Rectal smooth muscle tissue (tissue), 1 donor: ENCODE results near the gene OR4C45.
"Not testable (repeated sequence)": the region's sequence is repeated elsewhere in the genome, so short reads cannot be mapped to it uniquely, and the experiment has no call there.

Source experiments
- H3K27ac ChIP-seq: one replicate; pipeline ENCODE4 v1.7.0; 2013; ENCODE audit warnings: low read depth, low read length, inconsistent platforms
- H3K27me3 ChIP-seq: one replicate; pipeline ENCODE4 v1.7.0; 2013; ENCODE audit warnings: low read length; ENCODE audit not compliant: control insufficient read depth, insufficient read depth
- H3K36me3 ChIP-seq: one replicate; pipeline ENCODE4 v1.7.0; 2013; ENCODE audit warnings: low read length; ENCODE audit not compliant: control insufficient read depth, insufficient read depth
- H3K4me1 ChIP-seq: one replicate; pipeline ENCODE4 v1.7.0; 2013; ENCODE audit warnings: low read length; ENCODE audit not compliant: control insufficient read depth, insufficient read depth
- H3K4me3 ChIP-seq: one replicate; pipeline ENCODE4 v1.7.0; 2013; ENCODE audit warnings: low read length
- H3K9ac ChIP-seq: one replicate; pipeline ENCODE4 v1.7.0; 2013; ENCODE audit warnings: low read length

The OR4C45 gene

DNA sequence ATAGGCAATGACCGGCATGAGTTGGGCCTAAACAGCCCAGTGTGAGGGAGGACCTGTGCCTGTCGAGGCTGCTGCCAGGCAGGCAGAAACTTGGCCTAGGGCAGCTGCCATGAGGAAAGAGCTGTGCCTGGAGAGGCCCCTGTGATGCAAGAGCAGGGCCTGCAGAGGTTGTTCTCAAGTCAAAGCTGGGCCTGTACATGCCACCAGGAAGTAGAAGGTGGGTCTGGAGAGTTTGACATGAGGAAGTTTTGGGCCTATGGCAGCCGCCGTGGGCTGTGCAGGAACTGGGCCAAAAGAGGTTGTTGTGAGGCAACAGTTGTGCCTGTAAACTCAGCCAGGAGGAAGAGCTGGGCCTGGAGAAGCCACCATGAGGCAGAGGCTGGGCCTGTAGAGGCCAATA is 43.2 kb downstream of the OR4C45 start:
- H3K36me3 ChIP-seq = no peaks in the 10 kb centered on the region

DNA sequence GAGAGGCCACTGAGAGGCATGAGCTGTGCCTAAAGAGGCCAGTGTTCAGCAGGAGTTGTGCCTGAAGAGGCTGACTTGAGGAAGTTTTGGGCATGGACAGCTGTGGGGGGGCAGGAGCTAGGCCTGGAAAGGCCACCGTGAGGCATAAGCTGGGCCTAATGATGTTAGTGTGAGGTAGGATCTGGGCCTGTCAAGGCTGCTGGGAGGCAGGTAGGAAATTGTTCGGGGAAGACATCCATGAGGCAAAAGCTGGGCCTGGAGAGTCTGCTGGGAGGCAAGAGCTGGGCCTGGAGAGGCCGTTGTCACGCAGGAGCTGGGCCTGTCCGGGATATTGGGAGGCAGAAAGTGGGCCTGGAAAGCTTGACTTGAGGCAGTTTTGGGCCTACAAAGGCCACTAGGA is 44.9 kb downstream of the OR4C45 start:
- Histone ChIP-seq H3K9ac (no peak overlapping the region), H3K27me3 (no peaks in the 10 kb centered on the region), H3K36me3 (no peaks in the 10 kb centered on the region), H3K4me1 (no peaks in the 10 kb centered on the region), H3K27ac (no peak overlapping the region), H3K4me3 (no peak overlapping the region)

More for the DNA sequence above, 43.2 kb downstream of the OR4C45 start:
- H3K9ac ChIP-seq = no peak overlapping the region
- no peaks in the 10 kb centered on the region for H3K27me3 ChIP-seq
- H3K27ac ChIP-seq = no peak overlapping the region
- no peaks in the 10 kb centered on the region for H3K4me1 ChIP-seq
- H3K4me3 ChIP-seq = no peak overlapping the region

DNA sequence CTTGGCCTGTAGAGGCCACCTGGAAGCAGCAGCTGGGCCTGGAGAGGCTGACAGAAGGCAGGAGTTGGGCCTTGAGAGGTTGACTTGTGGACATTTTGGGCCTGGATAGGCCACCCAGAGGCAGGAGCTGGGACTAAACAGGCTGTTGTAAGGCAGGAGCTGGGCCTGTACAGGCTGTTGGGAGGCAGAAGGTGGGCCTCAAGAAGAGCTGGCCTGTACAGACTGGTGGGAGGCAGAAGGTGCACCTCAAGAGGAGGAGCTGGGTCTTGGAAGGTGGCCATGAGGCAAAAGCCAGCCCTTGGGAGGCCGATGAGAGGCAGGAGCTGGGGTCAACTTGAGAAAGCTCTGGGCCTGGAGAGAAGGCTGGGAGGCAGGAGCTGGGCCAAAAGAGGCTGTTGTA is 45.3 kb downstream of the OR4C45 start:
- Histone ChIP-seq H3K27ac (no peak overlapping the region), H3K9ac (no peak overlapping the region), H3K4me3 (no peak overlapping the region), H3K36me3 (no peaks in the 10 kb centered on the region), H3K4me1 (no peaks in the 10 kb centered on the region), H3K27me3 (no peaks in the 10 kb centered on the region)

DNA sequence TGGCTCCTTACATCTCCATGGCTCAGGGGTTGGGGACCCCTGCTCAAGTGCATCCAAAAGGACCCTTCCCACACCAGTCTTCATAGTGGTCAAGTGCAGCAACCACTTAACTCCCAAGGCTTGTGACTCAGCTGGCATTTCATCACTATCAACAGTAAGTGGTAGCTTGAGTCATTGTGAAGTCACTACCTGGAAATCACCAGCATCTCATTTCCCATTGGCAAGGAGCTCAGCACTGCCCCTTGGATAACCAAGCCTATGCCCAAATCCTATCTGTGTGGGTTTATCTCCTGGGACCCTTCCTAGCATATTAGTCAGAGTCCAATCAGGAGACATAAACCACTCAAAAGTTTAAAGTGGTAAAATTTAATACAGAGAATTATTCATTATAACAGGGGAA is 46.3 kb downstream of the OR4C45 start:
- H3K36me3 ChIP-seq, H3K4me1 ChIP-seq, H3K27ac ChIP-seq, H3K4me3 ChIP-seq, H3K27me3 ChIP-seq, H3K9ac ChIP-seq: not testable (repeated sequence)

DNA sequence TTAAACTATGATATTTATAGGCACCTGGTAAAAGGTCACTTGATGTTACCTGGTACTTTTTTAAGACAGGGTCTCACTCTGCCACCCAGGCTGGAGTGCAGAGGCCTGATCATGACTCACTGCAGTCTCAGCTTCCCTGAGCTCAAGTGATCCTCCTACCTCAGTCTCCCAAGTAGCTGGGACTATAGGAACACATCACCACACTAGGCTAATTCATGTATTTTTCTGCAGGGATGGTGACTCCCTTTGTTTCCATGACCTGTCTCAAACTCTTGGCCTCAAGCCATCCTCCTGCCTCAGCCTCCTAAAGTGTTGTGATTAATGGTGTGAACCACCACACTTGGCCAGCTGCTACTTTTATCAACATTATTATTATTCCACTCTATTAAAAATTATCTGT is 47.6 kb downstream of the OR4C45 start:
- Histone ChIP-seq H3K27me3 (no peaks in the 10 kb centered on the region), H3K4me3 (no peak overlapping the region), H3K36me3 (no peaks in the 10 kb centered on the region), H3K9ac (no peak overlapping the region), H3K27ac (no peak overlapping the region), H3K4me1 (no peaks in the 10 kb centered on the region)
